Measurements from ENCODE around the gene ANKRD9. TPM values are rescaled to one million over a fixed set of nuclear protein-coding genes. Genes with fewer than 3 reads are reported as not detected.
"Not testable (repeated sequence)": the region's sequence is repeated elsewhere in the genome, so short reads cannot be mapped to it uniquely, and the experiment has no call there.

The ANKRD9 gene
- total RNA-seq, 1 donor = 6.2 TPM

DNA sequence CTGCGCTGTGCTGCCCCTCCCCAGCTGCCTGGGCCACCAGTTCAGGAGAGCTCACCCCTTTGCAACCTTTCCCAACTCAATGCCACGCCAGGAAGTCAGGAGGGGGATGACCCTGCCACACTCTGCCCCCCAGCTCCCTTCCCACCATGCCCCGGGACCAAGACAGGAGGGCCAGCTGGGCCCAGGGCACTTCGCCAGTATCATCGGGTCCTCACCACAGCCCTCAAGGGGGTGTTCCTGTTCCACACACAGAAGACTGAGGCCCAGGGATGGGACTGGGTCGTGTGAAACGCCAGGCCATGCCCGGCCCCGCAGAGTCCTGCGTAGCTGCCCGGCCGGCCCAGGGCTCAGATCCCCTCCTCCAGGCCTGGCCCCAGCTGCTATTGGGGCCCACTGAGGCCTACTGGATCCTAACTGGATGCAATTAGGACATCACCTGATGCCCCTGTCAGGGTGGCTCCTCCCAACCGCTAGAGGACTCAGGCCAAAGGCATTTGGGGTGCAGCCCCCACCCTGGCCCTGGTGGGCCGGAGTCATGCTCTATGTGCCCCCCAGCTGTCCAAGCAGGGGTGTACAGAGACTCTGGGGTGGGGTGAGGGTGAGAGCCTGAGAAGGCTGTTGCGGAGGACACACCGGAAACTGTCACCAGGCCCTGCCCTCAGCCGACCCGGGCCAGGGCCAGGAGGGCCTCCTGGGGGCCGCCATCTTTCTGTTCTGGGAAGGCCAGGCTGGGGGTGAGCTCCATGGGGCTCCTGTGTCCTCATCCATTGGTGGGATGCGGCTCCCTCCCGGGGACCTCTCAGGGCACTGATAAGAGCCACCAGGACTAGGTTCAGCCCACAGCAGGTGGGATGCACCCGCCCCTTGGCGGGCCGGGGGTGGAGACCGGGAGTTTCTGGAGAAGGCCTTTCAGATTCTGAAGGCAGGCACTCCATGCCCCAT is 29.3 kb upstream of the ANKRD9 start:
- peak in 1 of 3 donors; percentile 42 for DNase-seq (ENCODE audit: low read depth in 2 of 3, low spot score in 2 of 3)

DNA sequence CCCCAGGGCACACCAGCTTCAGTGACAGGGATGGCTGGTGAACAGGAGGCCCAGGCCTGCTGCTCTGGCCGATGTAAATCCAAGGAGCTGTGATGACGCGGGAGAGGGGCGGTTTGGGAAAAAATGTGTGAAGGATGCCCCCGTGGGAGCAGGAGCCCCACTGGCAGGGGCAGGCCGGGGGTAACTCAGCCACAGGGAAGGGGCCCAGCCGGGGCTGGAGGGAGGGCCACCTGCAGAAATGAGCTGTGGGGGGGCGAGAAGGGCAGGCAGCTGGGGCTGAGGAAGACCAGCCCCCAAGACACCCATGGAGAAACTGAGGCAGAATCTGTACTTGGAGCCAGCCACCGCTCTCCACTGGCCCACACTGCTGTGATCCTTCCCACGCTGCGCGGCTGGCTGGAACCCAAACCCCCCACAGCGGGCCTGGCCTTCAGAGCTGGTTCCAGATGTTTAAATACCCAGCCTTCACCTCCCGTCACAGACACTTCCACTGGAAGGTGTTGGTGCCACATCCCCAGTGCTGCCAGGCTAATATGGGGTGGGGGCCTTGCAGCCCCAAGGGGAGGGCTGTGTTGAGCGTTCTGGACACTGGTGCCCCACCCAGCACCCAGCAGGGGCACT is 28.5 kb upstream of the ANKRD9 start:
- DNase-seq (ENCODE audit: low read depth in 2 of 3, low spot score in 2 of 3) = no peak

DNA sequence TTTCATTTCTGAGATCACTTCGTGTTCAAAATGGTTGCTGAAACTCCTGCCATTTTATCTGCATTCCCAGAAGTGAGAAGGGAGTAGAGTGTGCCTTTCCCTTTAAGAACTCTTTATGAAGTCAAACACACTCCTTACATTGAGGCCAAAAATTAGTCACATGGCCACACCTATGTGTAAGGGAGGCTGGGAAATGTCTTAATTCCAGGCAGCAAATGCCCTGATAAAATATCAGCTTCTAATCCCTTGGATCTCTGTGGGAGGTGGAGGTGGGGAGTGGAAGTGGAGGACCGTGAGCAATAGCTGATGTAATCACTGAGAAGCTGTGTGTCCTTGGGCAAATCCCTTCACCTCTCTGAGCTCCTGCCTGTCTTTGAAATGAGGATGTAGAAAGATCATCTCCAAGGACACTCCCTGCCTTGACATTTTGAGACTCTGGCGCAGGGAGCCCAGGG is 22.7 kb upstream of the ANKRD9 start:
- DNase-seq (ENCODE audit: low read depth in 2 of 3, low spot score in 2 of 3) = no peak

DNA sequence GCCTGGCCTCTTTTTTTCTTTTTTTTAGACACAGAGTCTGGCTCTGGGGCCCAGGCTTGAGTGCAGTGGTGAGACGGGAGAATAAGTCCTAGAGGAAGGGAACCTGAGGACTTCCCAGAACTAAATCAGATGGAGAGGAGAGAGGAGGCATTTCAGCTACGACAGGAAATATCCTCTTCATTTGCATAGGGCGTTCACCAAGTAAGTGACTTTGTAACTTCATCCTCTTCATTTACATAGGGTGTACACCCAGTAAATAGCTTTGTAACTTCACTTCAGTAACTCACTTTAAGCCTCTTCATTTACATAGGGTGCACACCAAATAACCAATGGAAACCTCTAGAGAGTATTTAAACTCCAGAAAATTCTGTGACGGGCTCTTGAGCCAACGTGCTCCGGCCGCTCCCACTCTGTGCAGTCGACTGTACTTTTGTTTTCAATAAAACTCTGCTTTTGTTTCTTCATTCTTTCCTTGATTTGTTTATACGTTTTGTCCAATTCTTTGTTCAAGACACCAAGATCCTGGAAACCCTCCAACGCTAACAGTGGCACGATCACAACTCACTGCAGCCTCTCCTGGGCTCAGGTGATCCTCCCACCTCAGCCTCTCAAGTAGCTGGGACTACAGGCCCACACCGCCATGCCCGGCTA is 21.4 kb upstream of the ANKRD9 start:
- no peak for DNase-seq (ENCODE audit: low read depth in 2 of 3, low spot score in 2 of 3)

DNA sequence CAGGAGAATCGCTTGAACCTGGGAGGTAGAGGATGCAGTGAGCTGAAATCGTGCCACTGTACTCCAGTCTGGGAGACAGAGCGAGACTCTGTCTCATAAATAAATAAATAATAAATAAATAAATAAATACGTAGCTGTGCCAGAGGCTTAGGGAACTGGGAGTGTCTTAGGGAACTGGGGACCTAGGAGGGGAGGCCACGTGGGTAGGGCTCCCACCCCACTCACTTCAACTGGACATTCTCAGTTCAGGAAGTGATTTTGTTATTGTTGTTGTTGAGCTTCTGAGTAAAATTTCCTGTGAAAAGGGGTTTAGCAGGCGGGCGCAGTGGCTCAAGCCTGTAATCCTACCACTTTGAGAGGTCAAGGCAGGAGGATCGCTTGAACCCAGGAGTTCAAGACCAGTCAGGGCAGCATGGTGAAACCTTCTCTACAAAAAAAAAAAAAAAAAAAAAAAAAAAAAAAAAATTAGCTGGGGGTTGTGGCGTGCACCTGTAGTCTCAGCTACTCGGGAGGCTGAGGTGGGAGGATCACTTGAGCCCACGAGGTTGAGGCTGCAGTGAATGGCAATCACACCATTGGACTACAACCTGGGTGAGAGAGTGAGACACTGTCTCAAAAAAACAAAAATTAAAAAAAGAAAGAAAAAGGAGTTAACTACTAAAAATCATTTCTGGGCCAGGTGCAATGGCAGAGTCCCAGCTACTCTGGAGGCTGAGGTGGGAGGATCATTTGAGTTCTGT is 19.0 kb upstream of the ANKRD9 start:
- no peak for DNase-seq (ENCODE audit: low read depth in 2 of 3, low spot score in 2 of 3)

DNA sequence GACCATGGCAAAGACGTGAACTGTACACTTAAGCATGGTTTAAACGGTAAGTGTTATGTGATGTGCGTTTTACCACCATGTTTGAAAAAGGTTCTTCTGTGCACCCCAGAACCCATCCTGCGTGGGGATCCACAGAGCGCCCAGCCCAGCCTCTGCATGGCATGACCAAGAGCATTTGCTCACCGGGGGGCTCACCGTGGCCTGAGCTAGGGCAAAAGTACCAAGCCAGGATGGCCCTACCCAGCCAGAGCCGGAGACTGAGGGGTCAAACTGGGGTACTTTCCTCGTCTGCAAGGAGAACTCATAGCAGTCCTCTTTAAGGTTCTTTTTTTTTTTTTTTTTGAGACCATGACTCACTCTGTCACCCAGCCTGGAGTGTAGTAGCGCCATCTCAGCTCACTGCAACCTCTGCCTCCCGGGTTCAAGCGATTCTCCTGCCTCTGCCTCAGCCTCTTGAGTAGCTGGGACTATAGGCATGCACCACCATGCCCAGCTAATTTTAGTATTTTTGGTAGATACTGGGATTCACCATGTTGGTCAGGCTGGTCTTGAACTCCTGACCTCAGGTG is 16.4 kb upstream of the ANKRD9 start:
- DNase-seq (ENCODE audit: low read depth in 2 of 3, low spot score in 2 of 3) = no peak

DNA sequence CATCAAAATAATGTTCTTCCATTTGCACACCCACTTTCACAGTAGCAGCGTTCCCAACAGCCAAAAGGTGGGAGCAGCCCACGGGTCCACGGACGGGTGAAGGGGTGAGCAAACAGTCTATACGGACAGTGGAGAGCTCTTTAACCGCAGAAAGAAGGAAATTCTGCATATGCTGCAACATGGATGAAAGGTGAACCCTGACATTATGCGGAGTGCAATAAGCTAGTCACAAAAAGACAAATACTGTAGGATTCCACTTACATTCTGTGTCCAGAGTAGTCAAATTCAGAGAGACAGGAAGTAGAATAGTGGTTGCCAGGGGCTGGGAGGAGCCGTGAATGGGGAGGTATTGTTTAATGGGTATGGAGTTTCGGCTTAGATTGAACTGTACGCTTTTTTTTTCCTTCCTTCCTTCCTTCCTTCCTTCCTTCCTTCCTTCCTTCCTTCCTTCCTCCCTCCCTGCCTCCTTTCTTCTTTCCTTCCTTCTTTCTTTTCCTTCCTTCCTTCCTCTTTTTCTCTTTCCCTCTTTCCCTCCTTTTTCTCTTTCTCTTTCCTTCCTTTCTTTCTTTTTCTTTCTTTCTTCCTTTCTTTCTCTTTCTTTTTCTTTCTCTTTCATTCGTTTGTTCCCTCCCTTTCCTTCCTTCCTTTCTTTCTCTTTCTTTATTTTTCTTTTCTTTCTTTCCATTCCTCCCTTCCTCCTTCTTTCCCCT is 15.8 kb upstream of the ANKRD9 start:
- DNase-seq (ENCODE audit: low read depth in 2 of 3, low spot score in 2 of 3) = peak in 2 of 3 donors; percentile 51 to 54

DNA sequence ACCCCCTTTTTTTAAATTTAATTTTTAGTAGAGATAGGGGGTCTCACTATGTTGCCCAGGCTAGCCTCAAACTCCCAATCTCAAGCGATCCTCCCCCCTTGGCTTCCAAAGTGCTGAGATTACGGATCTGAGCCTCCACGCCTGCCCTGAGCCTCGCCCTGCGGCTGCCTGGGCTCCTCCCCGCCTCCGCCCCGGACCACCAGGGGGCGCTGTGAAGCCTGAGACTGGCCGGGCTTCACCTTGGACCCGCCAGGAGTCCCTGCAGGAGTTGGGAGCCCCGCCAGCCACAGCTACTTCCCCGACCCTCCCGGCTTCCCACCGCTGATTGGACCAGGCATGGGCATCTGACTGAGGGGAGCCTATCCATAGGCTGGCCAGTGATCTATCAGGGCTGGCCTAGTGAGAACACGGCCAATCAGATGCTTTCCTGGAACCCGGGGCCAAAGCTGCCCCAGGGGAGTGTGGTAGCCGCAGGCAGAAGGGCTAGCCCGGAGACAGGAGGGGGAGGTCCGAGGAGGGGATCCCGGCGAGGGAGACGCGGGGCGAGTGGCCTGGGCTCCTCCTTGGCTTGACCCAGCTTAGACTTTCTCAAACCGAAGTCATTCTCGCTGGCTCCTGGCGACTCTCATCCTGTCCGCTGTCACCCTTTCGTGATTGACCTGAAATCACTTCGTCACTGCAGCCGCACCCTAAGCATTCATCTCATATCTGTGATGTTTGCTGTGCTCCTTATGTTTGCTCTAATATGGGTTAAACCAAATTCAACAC is 15.1 kb upstream of the ANKRD9 start:
- peak; percentile 79 to 98 (median 96) for DNase-seq (ENCODE audit: low read depth in 2 of 3, low spot score in 2 of 3)

DNA sequence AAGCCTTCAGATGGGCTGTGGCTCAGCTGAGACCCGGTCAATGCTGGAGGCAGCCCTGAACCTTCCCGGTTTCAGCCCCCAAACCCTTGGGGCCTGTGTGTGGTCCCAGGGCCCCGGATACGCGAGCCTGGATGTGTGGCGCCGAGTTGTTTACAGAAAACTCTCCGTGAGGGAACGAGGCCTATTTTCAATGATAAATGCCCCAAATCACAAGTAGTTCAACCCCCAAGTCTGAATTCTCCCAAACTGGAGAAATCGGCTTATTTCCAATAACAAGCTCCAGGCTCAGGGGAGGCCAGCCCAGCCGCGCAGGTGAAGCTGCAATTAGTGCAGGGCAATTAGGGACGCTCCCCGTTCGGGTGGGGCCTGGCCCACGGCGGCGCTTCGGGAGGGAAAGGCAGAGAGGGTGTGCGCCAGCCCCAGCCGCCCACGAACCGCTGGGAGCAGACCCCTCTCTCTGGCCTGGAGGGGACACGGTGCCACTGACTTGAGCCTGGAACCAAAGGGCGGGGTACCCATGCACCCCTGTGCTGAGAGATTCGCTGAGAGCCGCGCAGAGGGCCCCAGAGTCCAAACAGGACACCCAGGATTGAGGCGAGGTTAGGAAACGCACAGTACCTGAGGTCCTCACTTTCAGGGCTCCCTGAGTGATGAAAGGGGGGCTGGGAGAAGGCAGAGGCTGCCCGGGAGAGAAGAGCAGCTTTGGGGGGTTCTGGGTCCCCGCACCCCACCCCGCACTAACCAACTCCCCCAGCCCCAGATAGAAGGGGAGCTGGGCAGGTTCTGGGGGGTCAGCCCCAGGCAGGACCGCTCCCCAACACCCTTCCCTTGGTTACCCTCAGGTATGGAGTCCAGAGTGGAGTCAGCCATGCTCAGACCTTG is 14.2 kb upstream of the ANKRD9 start:
- DNase-seq (ENCODE audit: low read depth in 2 of 3, low spot score in 2 of 3) = no peak

DNA sequence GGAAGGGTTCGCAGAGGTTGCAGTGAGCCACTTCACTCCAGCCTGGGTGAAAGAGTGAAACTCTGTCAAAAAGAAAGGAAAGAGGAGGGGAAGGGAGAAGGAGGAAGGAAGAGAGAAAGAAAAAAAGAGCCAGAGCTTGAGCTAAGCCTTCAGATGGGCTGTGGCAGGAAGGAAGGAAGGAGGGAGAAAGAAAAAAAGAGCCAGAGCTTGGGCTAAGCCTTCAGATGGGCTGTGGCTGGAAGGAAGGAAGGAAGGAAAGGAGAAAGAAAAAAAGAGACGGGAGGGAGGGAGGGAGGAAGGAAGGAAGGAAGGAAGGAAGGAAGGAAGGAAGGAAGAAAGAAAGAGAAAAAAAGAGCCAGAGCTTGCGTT is 13.6 kb upstream of the ANKRD9 start:
- DNase-seq (ENCODE audit: low read depth in 2 of 3, low spot score in 2 of 3) = no peak

DNA sequence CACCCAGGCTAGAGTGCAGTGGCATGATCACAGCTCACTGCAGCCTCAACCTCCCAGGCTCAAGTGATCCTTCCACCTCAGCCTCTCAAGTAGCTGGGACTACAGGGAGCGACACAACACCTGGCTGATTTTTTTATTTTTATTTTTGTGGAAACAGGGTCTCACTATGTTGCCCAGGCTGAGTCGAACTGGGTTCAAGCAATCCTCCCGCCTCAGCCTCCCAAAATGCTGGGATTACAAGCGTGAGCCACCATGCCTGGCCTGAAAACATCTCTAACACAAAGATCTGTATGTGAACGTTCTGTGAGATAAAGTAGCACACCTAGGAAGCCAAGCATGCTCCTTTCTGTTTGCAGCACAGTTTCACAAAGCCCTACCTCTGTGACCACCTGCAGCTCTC is 10.1 kb upstream of the ANKRD9 start:
- not testable (repeated sequence) for DNase-seq (ENCODE audit: low read depth in 2 of 3, low spot score in 2 of 3)

DNA sequence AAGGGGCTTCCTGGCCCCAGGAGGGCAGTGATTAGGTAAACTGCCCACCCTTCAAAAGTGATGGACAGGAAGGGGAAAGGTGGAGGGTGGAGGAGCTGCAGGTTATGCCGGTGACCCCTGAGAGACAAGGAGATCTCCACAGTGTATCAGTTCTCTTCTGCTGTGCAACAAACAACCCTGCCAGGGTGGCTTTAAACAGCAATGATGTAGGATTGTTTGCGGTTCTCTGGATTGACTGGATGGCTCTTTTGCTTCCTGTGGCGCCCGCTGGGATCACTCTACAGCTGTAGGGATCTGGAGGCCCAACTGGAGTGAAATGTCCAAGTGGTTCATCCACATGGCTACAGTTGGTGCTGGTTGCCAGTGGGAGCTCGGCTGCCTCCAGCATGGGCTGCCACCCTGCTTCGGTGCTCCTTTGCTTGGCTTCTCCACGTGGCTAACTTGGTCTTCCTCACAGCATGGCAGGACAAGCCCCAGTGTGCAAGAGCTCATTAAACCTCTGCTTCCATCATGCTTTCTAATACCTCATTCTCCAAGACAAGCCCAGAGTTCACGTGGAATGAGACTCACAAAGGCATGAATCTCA is 8.6 kb upstream of the ANKRD9 start:
- no peak for DNase-seq (ENCODE audit: low read depth in 2 of 3, low spot score in 2 of 3)

DNA sequence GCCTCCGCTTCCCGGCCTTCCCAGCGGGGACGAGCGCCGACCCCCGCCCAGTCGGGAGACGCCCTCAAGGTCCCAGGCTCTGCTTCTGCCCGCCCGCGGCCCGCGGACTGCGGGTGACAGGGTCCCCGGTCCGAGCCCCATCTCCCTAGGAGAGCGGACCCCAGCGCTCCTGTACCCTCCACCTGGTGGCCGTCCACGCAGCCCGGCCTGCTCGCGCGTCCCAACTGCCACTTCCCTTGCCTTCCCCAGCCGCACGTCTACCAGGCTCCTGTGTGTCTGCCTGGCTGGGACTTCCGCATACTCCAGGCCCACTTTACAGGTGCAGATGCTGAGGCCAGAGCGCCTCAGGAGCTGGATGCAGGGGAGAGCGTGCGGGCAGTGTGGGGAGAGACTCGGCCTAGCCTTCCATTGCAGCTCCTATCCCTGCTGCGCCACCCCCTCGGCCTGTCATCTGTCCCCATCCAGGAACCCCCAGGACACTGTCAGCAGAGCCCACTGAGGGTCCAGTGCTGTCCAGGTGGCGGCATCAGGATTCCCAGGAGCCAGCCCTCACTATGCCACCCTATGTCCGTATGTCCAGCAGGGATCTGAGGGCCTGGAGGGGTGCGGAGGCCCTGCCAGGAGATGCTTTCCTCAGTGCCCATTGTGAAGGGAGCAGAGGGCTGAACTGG is 8.0 kb upstream of the ANKRD9 start:
- no peak for DNase-seq (ENCODE audit: low read depth in 2 of 3, low spot score in 2 of 3)

DNA sequence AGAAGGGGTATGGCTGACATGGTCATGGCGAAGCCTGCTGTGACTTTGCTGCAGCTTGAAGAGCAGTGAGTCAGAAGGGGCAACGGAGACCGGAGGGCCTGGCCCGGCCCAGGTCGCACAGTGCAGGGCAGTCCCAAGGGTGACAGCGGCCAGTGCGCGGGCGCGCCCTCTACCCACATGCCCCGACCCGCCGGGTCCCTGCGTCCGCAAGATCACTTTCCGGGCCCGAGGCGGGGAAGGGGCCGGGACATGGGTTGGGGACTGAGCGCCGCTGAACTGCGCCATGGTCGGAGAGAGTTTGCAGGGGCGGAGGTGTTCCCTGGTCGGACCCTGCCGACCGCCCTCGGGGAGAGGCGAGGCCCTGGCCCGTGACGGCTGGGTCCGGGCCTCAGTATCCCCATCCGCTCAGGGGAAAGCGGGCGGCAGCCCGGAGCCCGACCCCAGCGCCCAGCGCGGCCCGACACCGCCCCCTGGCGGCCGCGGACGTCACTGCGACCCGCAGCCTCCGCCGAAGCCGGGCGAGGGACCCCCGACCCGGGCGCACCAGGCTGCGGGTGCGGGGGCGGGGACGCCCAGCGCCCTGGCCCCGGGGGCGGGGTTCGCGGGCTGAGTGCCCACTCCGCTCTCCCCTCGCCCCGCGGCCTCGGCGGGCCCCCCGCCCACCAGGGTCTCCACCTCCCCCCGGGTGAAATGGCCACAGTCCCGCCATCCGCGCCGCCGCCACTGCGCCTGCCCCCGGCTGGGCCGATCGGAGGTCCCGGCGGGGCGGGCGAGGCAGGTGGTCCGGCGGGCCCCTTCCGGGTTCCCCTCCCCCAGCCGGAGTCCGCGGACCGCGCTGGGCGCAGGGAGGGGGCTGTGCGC is 7.2 kb upstream of the ANKRD9 start:
- DNase-seq (ENCODE audit: low read depth in 2 of 3, low spot score in 2 of 3) = peak; percentile 54 to 57 (median 55)

DNA sequence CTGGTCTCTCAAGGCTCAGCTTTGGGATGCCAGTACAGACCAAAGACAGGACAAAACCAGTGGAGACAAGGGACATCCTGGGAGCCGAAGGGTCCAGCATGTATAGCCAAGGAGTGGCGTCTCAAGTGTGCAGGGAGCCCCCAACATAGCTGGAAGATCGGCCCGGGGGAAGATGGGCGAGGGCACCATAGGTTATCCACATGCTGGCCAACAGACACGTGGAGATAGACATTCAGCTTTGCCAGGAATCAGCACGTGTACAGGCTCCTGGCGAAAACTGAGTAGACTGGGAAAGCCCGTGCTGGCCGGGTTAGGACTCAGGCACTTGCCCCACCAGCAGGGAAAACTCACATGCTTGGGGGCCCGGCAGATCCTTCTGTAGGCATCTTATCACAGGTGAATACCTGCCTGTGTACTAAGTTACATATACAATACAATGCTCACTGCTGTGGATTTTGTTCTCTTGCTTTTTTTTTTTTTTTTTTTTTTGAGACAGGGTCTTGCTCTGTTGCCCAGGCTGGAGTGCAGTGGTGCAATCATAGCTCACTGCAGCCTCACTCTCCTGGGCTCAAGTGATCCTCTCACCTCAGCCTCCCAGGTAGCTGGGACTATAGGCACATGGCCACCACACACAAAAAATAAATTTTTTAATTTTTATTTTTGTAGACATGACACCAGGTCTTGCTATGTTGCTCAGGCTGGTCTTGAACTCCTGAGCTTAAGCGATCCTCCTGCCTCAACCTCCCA is 5.6 kb upstream of the ANKRD9 start:
- DNase-seq (ENCODE audit: low read depth in 2 of 3, low spot score in 2 of 3) = no peak

Data from hematopoietic multipotent progenitor cell (in vitro differentiated cells).